Activated CD4-positive, alpha-beta T cell treated with anti-CD3 and anti-CD28 coated beads, Interleukin-2, amount 10 ng/mL, durations not matched to agents 7 days and 5 days (primary cell): ENCODE results near the gene RFC5. TPM values are rescaled to one million over a fixed set of nuclear protein-coding genes. Genes with fewer than 3 reads are reported as not detected.
"Not testable (repeated sequence)": the region's sequence is repeated elsewhere in the genome, so short reads cannot be mapped to it uniquely, and the experiment has no call there.

Experiments
- CTCF ChIA-PET: fragments of 350-600 bp; sonication (Branson Sonifier 250); formaldehyde crosslinking; loops from one replicate; lab custom pipeline; 2021; ENCODE audit warnings: antibody characterized with exemption; lab: Charles Lee
- POLR2A ChIA-PET: fragments of 350-600 bp; sonication (Branson Sonifier 250); formaldehyde crosslinking; loops from one replicate; lab custom pipeline; 2021; ENCODE audit warnings: antibody characterized with exemption; lab: Charles Lee
- DNase-seq: peaks from one replicate; pipeline ENCODE4 v3.0.0-alpha.2; 2020
- H3K27ac Mint-ChIP-seq: one replicate; pipeline ENCODE4 v1.8.0; 2021; ENCODE audit warnings: mild to moderate bottlenecking, moderate library complexity, mixed read lengths
- H3K27me3 Mint-ChIP-seq: one replicate; pipeline ENCODE4 v1.8.0; 2021; ENCODE audit warnings: mixed read lengths
- H3K36me3 Mint-ChIP-seq: one replicate; pipeline ENCODE4 v1.8.0; 2021; ENCODE audit warnings: low read depth, mixed read lengths
- H3K4me1 Mint-ChIP-seq: one replicate; pipeline ENCODE4 v1.8.0; 2021; ENCODE audit warnings: mixed read lengths
- H3K4me3 Mint-ChIP-seq: one replicate; pipeline ENCODE4 v1.8.0; 2021; ENCODE audit warnings: mild to moderate bottlenecking, moderate library complexity, mixed read lengths
- H3K9me3 Mint-ChIP-seq: one replicate; pipeline ENCODE4 v1.8.0; 2021; ENCODE audit warnings: mixed read lengths
- total RNA-seq, 2 experiments: library from RNA; stranded (reverse); gene quantifications; one replicate each; pipeline ENCODE4 v1.2.3, GENCODE V29; 2021

RFC5 gene
- total RNA-seq, 2 experiments from 2014 or later = 41.9 to 45.1 TPM

- CTCF ChIA-PET = interaction anchor here (1.3 kb wide), 1 partner anchor 11 kb away, joined by 5 read pairs; no protein-coding TSS in a partner anchor
- H3K9me3 Mint-ChIP-seq, H3K27me3 Mint-ChIP-seq, POLR2A ChIA-PET, H3K4me3 Mint-ChIP-seq, DNase-seq: not testable (repeated sequence)
- peak overlapping the region; percentile 28 for H3K27ac Mint-ChIP-seq
- H3K36me3 Mint-ChIP-seq = peaks cover 62% of the 10 kb centered on the region
- peaks cover 17% of the 10 kb centered on the region for H3K4me1 Mint-ChIP-seq
Measured at GRCh38 chr12:118022097-118022727, 5.7 kb downstream of the RFC5 start.

DNA sequence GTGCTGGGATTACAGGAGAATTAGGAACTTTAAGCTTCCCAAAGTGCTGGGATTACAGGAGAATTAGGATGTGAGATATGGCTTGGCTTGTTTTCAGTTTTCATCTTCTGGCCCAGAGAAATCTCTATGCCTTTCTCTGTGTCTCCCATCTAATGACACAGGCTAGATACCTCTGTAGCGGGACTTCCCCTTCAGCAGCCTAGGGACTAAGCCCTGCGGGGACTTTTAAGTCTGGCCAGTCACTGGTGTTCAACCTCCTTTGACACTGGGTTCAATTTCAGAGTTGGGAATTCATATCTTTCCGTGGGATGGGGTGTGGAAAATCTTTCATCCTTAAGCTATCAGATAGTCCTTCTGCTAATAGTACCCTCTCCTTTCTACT lies 6.2 kb downstream of the RFC5 start:
- POLR2A ChIA-PET = no interaction called here
- Mint-ChIP-seq H3K4me3 (no peak overlapping the region), H3K4me1 (peaks cover 12% of the 10 kb centered on the region), H3K27ac (no peak overlapping the region), H3K27me3 (no peaks in the 10 kb centered on the region), H3K9me3 (no peaks in the 10 kb centered on the region), H3K36me3 (peaks cover 67% of the 10 kb centered on the region)
- CTCF ChIA-PET = interaction anchor here (1.3 kb wide), 1 partner anchor 11 kb away, joined by 5 read pairs; no protein-coding TSS in a partner anchor
- DNase-seq = no peak

- Mint-ChIP-seq H3K27ac (no peak overlapping the region), H3K27me3 (no peaks in the 10 kb centered on the region), H3K9me3 (no peaks in the 10 kb centered on the region), H3K4me3 (no peak overlapping the region), H3K4me1 (peaks cover 6% of the 10 kb centered on the region), H3K36me3 (peaks cover 67% of the 10 kb centered on the region)
- ChIA-PET CTCF (interaction anchor here (1.3 kb wide), 1 partner anchor 10 kb away, joined by 5 read pairs; no protein-coding TSS in a partner anchor), POLR2A (no interaction called here)
- DNase-seq = no peak
Measured at GRCh38 chr12:118023301-118023860, 6.9 kb downstream of the RFC5 start.

- ChIA-PET CTCF (no interaction called here), POLR2A (no interaction called here)
- H3K36me3 Mint-ChIP-seq = peaks cover 67% of the 10 kb centered on the region
- no peak overlapping the region for H3K4me3 Mint-ChIP-seq
- no peaks in the 10 kb centered on the region for H3K9me3 Mint-ChIP-seq
- no peak for DNase-seq
- H3K27me3 Mint-ChIP-seq = no peaks in the 10 kb centered on the region
- H3K4me1 Mint-ChIP-seq = no peaks in the 10 kb centered on the region
- H3K27ac Mint-ChIP-seq = no peak overlapping the region
Measured at GRCh38 chr12:118025168-118025567, 8.7 kb downstream of the RFC5 start.

GRCh38 chr12:118029166-118029565 lies 12.7 kb downstream of the RFC5 start:
- POLR2A ChIA-PET = no interaction called here
- DNase-seq = no peak
- no peak overlapping the region for H3K27ac Mint-ChIP-seq
- CTCF ChIA-PET = interaction anchor here (1.3 kb wide), 1 partner anchor 21 kb away, joined by 4 read pairs; no protein-coding TSS in a partner anchor
- H3K4me3 Mint-ChIP-seq = no peak overlapping the region
- no peaks in the 10 kb centered on the region for H3K27me3 Mint-ChIP-seq
- H3K36me3 Mint-ChIP-seq = peaks cover 68% of the 10 kb centered on the region
- no peaks in the 10 kb centered on the region for H3K9me3 Mint-ChIP-seq
- peaks cover 8% of the 10 kb centered on the region for H3K4me1 Mint-ChIP-seq

- H3K4me1 Mint-ChIP-seq = peaks cover 26% of the 10 kb centered on the region
- ChIA-PET CTCF (interaction anchor here (1.1 kb wide), 2 partner anchors 13 to 24 kb away, joined by 3 read pairs; no protein-coding TSS in a partner anchor), POLR2A (interaction anchor here (0.6 kb wide), 1 partner anchor 25 kb away, joined by 5 read pairs; no protein-coding TSS in a partner anchor)
- H3K4me3 Mint-ChIP-seq = no peak overlapping the region
- no peaks in the 10 kb centered on the region for H3K9me3 Mint-ChIP-seq
- peaks cover 65% of the 10 kb centered on the region for H3K36me3 Mint-ChIP-seq
- no peak for DNase-seq
- no peaks in the 10 kb centered on the region for H3K27me3 Mint-ChIP-seq
- no peak overlapping the region for H3K27ac Mint-ChIP-seq
Measured at GRCh38 chr12:118032188-118032587, 15.7 kb downstream of the RFC5 start.

- peaks cover 26% of the 10 kb centered on the region for H3K4me1 Mint-ChIP-seq
- CTCF ChIA-PET = interaction anchor here (0.9 to 1.1 kb wide), 2 partner anchors 11 kb away, joined by 3 to 5 read pairs; no protein-coding TSS in a partner anchor
- H3K36me3 Mint-ChIP-seq = peaks cover 63% of the 10 kb centered on the region
- H3K4me3 Mint-ChIP-seq = no peak overlapping the region
- POLR2A ChIA-PET = no interaction called here
- no peak for DNase-seq
- no peaks in the 10 kb centered on the region for H3K27me3 Mint-ChIP-seq
- H3K27ac Mint-ChIP-seq = peak overlapping the region; percentile 46
- no peaks in the 10 kb centered on the region for H3K9me3 Mint-ChIP-seq
Measured at GRCh38 chr12:118033323-118033722, 16.8 kb downstream of the RFC5 start.

GRCh38 chr12:118033902-118034301 lies 17.4 kb downstream of the RFC5 start:
- Mint-ChIP-seq H3K27me3 (no peaks in the 10 kb centered on the region), H3K4me3 (no peak overlapping the region), H3K9me3 (no peaks in the 10 kb centered on the region), H3K36me3 (peaks cover 66% of the 10 kb centered on the region), H3K27ac (peak overlapping the region; percentile 71), H3K4me1 (peaks cover 26% of the 10 kb centered on the region)
- DNase-seq = no peak
- ChIA-PET POLR2A (no interaction called here), CTCF (interaction anchor here (0.9 to 1.4 kb wide), 2 partner anchors 11 to 17 kb away, joined by 3 to 5 read pairs; no protein-coding TSS in a partner anchor)

- no peak overlapping the region for H3K27ac Mint-ChIP-seq
- POLR2A ChIA-PET = interaction anchor here (0.7 kb wide), 1 partner anchor 159 kb away, joined by 3 read pairs; no protein-coding TSS in a partner anchor
- CTCF ChIA-PET = interaction anchor here (1.4 to 1.5 kb wide), 2 partner anchors 16 to 30 kb away, joined by 3 to 4 read pairs; no protein-coding TSS in a partner anchor
- no peak overlapping the region for H3K4me3 Mint-ChIP-seq
- DNase-seq = no peak
- H3K36me3 Mint-ChIP-seq = peaks cover 68% of the 10 kb centered on the region
- H3K9me3 Mint-ChIP-seq = no peaks in the 10 kb centered on the region
- no peaks in the 10 kb centered on the region for H3K27me3 Mint-ChIP-seq
- peaks cover 26% of the 10 kb centered on the region for H3K4me1 Mint-ChIP-seq
Measured at GRCh38 chr12:118034429-118035189, 18.1 kb downstream of the RFC5 start.

DNA sequence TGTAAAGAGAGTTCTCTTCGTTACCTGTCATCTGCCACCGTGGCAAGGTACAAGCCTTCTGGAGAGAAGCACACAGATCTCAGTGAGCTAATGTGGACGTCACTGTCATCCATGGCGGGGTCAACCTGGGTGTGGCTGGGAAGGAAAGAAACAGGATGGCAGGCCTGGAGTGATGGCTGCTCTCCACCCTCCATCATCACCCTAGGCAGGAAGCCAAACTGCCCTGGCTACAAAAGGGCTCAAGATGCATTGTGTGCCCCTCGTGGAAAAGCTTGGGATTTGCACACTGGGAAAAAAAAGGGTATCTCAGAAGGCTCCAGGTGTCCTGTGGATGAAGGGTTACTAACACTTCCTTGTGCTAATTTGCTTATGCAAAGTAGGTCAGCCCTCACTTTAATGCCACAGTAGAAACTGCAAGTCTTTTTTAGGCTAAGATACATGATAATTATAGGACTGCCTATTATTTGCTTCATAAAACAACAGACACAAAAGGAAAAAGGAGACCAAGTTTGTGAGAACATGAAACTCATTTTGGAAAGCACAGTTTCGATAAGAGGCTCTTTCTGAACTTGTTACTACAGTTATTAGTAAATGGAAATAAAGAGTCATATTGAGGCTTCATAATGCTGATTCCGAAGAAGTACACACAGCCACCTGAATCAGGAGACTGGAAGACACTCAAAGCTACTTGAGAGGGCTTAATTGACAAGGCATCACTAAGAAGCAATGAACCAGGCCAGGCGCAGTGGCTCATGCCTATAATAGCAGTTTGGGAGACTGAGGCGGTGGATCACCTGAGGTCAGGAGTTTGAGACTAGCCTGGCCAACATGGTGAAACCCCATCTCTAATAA lies 18.9 kb downstream of the RFC5 start:
- ChIA-PET POLR2A (interaction anchor here (0.7 kb wide), 1 partner anchor 160 kb away, joined by 3 read pairs; no protein-coding TSS in a partner anchor), CTCF (interaction anchor here (0.6 to 1.5 kb wide), 3 partner anchors 15 to 161 kb away, joined by 3 to 5 read pairs (median 4); no protein-coding TSS in a partner anchor)
- no peak for DNase-seq
- peak overlapping the region; percentile 46 for H3K27ac Mint-ChIP-seq
- H3K9me3 Mint-ChIP-seq = no peaks in the 10 kb centered on the region
- H3K4me1 Mint-ChIP-seq = peaks cover 26% of the 10 kb centered on the region
- H3K36me3 Mint-ChIP-seq = peaks cover 62% of the 10 kb centered on the region
- H3K27me3 Mint-ChIP-seq = no peaks in the 10 kb centered on the region
- no peak overlapping the region for H3K4me3 Mint-ChIP-seq

DNA sequence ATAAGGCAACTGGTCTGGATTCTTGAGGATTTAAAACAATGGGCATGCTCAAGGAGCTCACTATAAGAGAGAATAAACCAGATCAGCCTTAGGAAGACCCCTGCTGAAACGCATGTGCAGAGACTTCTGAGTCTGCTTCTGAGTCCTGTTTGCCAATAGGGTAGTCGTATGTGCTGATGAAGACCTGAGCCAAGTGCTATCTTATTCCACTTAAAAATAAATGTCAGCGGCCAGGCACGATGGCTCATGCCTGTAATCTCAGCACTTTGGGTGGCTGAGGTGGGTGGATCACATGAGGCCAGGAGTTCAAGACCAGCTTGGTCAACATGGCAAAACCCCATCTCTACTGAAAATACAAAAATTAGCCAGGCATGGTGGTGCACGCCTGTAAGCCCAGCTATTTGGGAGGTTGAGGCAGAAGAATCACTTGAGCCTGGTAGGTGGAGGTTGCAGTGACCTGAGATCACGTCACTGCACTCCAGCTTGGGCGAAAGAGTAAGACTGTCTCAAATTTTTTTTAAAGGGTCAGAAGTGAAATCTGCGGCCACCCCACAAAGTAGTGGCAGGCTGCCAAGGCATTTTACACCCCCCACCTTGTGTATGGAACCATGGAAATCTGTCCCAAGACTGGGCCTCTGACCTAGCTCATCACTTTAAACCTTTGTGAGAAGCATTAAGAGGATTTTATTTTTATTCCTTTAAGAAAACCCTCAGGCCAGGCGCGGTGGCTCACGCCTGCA lies 20.3 kb downstream of the RFC5 start:
- ChIA-PET CTCF (no interaction called here), POLR2A (no interaction called here)
- Mint-ChIP-seq H3K4me1 (peaks cover 26% of the 10 kb centered on the region), H3K27me3 (no peaks in the 10 kb centered on the region), H3K4me3 (no peak overlapping the region), H3K36me3 (peaks cover 67% of the 10 kb centered on the region), H3K27ac (no peak overlapping the region), H3K9me3 (peaks cover 2% of the 10 kb centered on the region)
- no peak for DNase-seq
